Measurements from ENCODE around the gene COL5A3.
A peak's percentile ranks its signal among the peaks of the same experiment; 100 is the strongest.

Gene COL5A3

DNA sequence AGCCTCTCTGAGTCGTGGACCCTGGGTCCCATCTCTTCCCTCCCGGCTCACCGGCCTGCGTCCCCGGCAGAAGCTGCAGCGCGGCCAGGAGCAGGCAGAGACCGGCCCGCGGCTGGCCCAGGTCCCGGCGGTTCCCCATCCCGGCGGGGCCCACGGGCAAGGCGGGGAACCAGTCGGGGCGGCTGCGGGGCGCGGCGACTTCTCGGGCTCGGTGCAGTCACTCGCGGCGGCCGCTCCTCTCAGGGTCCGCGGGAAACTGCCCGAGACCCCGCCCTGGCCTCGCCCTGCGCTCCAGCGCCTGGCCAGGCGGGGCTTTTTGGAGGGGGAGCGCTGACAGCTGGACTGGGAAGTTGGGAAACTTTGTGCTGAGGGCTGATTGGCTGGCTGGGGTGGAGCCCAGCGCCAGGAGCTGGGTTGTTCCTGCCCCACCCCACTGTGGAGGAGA, at the start of gene COL5A3:
TSS of gene COL5A3 (minus strand) at position 258 of the 445 bp plus-strand sequence. CDS start at position 139, 119 bp downstream.
- H3K4me3 ChIP-seq (ENCODE audit: low read length), result peak within 1 kb of the TSS; percentile 24
- TF ChIP-seq, protein P1, sequence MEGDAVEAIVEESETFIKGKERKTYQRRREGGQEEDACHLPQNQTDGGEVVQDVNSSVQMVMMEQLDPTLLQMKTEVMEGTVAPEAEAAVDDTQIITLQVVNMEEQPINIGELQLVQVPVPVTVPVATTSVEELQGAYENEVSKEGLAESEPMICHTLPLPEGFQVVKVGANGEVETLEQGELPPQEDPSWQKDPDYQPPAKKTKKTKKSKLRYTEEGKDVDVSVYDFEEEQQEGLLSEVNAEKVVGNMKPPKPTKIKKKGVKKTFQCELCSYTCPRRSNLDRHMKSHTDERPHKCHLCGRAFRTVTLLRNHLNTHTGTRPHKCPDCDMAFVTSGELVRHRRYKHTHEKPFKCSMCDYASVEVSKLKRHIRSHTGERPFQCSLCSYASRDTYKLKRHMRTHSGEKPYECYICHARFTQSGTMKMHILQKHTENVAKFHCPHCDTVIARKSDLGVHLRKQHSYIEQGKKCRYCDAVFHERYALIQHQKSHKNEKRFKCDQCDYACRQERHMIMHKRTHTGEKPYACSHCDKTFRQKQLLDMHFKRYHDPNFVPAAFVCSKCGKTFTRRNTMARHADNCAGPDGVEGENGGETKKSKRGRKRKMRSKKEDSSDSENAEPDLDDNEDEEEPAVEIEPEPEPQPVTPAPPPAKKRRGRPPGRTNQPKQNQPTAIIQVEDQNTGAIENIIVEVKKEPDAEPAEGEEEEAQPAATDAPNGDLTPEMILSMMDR (IDR thresholded peaks at IDR 0.05; ENCODE audit: insufficient read depth, low read depth, low read length, missing control alignments), result no peak
- peak; percentile 50 for DNase-seq (ENCODE audit: low read depth)

DNA sequence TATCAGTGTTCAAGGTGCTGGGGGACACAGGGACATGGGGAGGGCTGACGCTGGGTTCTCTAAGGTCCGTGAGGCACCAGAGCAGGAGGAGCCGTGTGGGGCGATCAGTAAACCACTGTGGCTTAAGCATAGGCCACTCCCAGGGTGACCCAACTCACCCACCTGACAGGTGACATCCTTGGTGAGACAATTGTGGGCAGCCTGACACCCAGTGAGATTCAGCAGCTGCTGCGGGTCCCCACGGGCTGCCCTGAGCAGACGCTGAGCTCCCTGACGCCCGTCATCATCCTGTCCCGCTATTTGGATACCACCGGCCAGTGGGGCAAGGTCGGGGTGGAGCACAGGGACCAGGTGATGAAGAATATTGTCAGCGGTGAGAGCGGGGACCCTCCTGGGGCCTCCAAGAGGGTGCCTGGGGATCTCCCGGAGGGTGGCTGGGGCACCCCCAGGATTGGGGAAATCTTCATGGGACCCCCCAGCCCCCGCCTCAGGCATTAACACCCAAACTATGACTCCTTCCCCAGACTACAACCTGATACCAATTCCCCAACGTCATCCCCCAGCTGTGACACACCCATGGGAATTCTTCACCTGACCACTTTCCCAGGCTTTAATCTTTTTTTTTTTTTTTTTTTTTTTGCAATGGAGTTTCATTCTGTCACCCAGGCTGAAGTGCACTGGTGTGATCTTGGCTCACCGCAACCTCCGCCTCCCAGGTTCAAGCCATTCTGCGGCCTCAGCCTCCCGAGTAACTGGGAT, 42.5 kb upstream of the COL5A3 start:
- TF ChIP-seq, protein P1 (IDR thresholded peaks at IDR 0.05; ENCODE audit: insufficient read depth, low read depth, low read length, missing control alignments), result no peak
- no peak for DNase-seq (ENCODE audit: low read depth)
- H3K4me3 ChIP-seq (ENCODE audit: low read length), result no peak overlapping the region

DNA sequence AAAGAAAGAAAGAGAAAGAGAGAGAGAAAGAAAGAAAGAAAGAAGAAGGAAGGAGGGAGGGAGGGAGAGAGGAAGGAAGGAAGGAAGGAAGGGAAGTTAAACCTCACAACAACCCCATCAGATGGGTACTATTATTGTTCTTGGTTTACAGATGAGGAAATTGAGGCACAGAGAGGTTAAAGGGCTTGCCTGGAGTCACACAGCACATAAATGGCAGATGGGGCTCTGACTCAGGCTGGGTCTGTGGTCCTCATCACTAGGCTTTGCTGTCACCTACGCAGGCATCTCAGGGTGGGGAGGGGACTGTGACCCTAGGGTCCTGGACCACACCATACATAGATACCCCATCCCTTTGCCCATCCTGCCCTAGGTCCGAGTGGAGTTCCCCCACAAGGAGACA, 39.3 kb upstream of the COL5A3 start:
- TF ChIP-seq, protein P1 (IDR thresholded peaks at IDR 0.05; ENCODE audit: insufficient read depth, low read depth, low read length, missing control alignments), result no peak
- no peak for DNase-seq (ENCODE audit: low read depth)

DNA sequence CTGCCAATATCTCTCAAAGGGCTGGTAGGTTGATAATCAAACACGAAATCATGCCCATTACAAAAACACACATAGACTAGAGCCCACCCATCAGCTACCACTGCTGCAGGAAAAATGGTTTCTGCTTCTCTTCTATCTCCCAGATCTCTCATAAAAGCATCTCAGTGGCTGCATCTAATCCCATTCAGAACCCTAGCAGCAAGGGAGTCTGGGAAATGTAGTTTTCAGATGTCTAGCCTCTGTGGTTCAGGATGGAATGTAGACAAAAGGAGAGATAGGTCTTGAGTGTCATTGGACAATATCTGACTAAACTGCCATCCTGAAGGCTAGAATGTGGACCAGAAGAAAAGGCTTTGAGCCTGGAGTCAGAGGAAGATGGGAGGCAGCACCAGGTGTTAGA, 35.1 kb upstream of the COL5A3 start:
- TF ChIP-seq, protein P1 (IDR thresholded peaks at IDR 0.05; ENCODE audit: insufficient read depth, low read depth, low read length, missing control alignments), result no peak
- H3K4me3 ChIP-seq (ENCODE audit: low read length), result no peak overlapping the region
- DNase-seq (ENCODE audit: low read depth), result no peak

More for the DNA sequence above, 39.3 kb upstream of the COL5A3 start:
- no peak overlapping the region for H3K4me3 ChIP-seq (ENCODE audit: low read length)

DNA sequence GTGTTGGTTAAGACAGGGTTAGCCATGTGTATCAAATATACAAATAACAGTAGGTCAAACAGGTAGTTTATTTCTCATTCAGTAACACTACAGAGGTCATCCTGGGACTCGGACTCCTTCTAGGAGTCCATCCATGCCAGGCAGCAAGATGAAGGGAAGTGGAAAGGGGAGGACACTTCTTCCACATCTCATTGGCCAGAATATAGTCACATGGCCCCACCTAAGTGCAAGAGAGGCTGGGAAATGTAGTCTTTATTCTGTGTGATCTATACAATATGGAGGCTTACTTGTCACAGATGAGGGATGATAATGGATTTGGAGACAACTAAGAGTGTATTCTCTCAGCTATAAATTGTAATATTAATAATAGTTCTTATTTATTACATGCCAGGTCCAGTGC, 34.1 kb upstream of the COL5A3 start:
- DNase-seq (ENCODE audit: low read depth), result no peak
- TF ChIP-seq, protein P1 (IDR thresholded peaks at IDR 0.05; ENCODE audit: insufficient read depth, low read depth, low read length, missing control alignments), result no peak
- no peak overlapping the region for H3K4me3 ChIP-seq (ENCODE audit: low read length)

DNA sequence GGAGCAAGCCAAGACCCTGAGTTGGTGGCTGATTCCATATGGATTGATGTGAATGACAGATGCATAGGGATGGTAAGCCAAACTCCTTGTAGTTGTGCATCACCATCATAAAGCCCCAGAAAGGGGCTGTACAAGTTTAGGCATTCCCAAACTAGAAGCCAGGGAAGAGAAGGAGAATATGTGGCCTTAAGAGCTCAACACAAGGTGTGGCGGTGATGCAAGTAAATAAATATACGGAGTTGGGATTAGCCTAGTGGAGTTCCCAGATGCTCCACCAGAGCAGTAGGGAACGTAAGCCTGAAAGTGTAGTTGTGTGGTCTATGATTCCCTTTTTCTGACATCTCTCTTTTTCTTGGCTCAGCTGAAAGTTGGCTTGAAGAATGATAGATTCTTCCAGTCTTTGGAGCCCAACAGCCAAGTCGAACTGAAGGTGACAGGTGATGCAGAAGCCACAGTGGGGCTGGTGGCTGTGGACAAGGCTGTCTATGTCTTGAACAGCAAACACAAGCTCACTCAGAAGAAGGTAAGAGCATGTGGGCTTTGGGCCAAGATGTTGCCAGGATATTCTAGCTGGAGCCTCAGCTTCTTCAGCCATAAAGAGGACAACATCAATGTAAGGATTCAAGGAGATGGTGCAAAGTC, 33.1 kb upstream of the COL5A3 start:
- TF ChIP-seq, protein P1 (IDR thresholded peaks at IDR 0.05; ENCODE audit: insufficient read depth, low read depth, low read length, missing control alignments), result no peak

More for the DNA sequence above, 33.1 kb upstream of the COL5A3 start:
- DNase-seq (ENCODE audit: low read depth), result peak; percentile 27
- no peak overlapping the region for H3K4me3 ChIP-seq (ENCODE audit: low read length)

All from epithelial cell of esophagus (primary cell).